Prostate gland (tissue), 1 donor: ENCODE results near the gene R3HDM4.

Experiments used
- POLR2A ChIP-seq: fragments of 450-650 bp; IDR thresholded peaks from one replicate; pipeline ENCODE4 v1.6.1; 2016; ENCODE audit warnings: antibody characterized with exemption, mild to moderate bottlenecking
- POLR2AphosphoS5 ChIP-seq: sonication (generic); formaldehyde crosslinking; IDR thresholded peaks from one replicate; pipeline ENCODE4 v1.6.1; 2017; ENCODE audit warnings: antibody characterized with exemption

DNA sequence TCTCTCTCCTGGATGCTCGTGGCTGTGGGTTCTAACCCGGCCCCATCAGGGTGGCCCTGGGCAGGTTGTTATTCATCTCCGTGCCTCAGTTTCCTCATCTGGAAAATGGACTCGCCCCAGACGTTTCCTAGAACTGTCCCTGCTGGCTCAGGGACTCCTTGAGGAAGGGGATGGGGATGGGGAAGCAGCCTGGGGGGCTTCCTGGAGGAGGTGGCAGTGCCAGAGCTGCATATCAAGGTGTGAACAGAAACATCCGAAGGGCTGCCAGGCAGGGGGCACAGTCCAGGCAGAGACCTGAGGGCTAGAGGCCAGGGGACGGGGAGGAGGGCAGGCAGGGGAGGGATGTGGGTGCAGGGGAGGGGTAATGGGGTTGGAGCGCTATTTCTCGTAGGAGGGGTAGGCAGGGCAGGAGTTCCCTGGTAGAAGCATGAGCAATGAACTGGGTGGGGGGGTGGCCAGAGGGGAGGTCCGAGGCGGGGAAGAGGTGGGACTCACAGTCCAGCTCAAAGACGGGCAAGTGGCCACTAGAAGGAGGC lies 64.6 kb downstream of the R3HDM4 start:
- TF ChIP-seq POLR2AphosphoS5 (no peak), POLR2A (no peak)
